ENCODE measurements around the gene NEDD4L.

Gene NEDD4L

GRCh38 chr18:58392324-58393000 lies 348.4 kb downstream of the NEDD4L start:
- no peak for DNase-seq (ENCODE audit: extremely low spot score)
- CTCF ChIA-PET = interaction anchor here (1.2 kb wide), 1 partner anchor 105 kb away, joined by 4 read pairs; no protein-coding TSS in a partner anchor
- POLR2A ChIA-PET = no interaction called here
- TF ChIP-seq ZNF384 (IDR thresholded peaks at IDR 0.05) (no peak), PKNOX1 (IDR thresholded peaks at IDR 0.05) (no peak), NFRKB (IDR thresholded peaks at IDR 0.05) (no peak), TARDBP (IDR thresholded peaks at IDR 0.05) (no peak)

GRCh38 chr18:58393295-58393694 lies 349.3 kb downstream of the NEDD4L start:
- CTCF ChIA-PET = interaction anchor here (1.2 kb wide), 1 partner anchor 104 kb away, joined by 4 read pairs; no protein-coding TSS in a partner anchor
- no peak for TF ChIP-seq ELF4 (IDR thresholded peaks at IDR 0.05)
- TF ChIP-seq FOXM1 (IDR thresholded peaks at IDR 0.05; ENCODE audit: borderline replicate concordance) = no peak
- TF ChIP-seq L3MBTL2 (conservative IDR thresholded peaks at IDR 0.05) = no peak
- no peak for TF ChIP-seq NFRKB (IDR thresholded peaks at IDR 0.05)
- no peak for TF ChIP-seq FOXK2 (IDR thresholded peaks at IDR 0.05)
- no peak for TF ChIP-seq LEF1 (IDR thresholded peaks at IDR 0.05; ENCODE audit: borderline replicate concordance)
- TF ChIP-seq ZNF384 (IDR thresholded peaks at IDR 0.05) = no peak
- no peak for TF ChIP-seq TARDBP (IDR thresholded peaks at IDR 0.05)
- no peak for TF ChIP-seq ARNT (IDR thresholded peaks at IDR 0.05)
- no peak for TF ChIP-seq CTBP1 (IDR thresholded peaks at IDR 0.05; ENCODE audit: borderline replicate concordance)
- TF ChIP-seq SP1 (IDR thresholded peaks at IDR 0.05) = no peak
- TF ChIP-seq BHLHE40 (IDR thresholded peaks at IDR 0.05; ENCODE audit: borderline replicate concordance) = no peak
- no peak for TF ChIP-seq FOXA1 (IDR thresholded peaks at IDR 0.05)
- no peak for TF ChIP-seq SUZ12 (IDR thresholded peaks at IDR 0.05)
- no peak for DNase-seq (ENCODE audit: extremely low spot score)
- POLR2A ChIA-PET = no interaction called here

GRCh38 chr18:58394046-58394445 lies 350.0 kb downstream of the NEDD4L start:
- ChIA-PET CTCF (no interaction called here), POLR2A (no interaction called here)
- no peak for DNase-seq (ENCODE audit: extremely low spot score)
- no peak for TF ChIP-seq SP1 (IDR thresholded peaks at IDR 0.05)
- TF ChIP-seq ELF4 (IDR thresholded peaks at IDR 0.05) = no peak
- TF ChIP-seq LEF1 (IDR thresholded peaks at IDR 0.05; ENCODE audit: borderline replicate concordance) = no peak
- no peak for TF ChIP-seq FOXA1 (IDR thresholded peaks at IDR 0.05)
- TF ChIP-seq CTBP1 (IDR thresholded peaks at IDR 0.05; ENCODE audit: borderline replicate concordance) = no peak
- TF ChIP-seq SUZ12 (IDR thresholded peaks at IDR 0.05) = no peak
- TF ChIP-seq FOXM1 (IDR thresholded peaks at IDR 0.05; ENCODE audit: borderline replicate concordance) = no peak
- no peak for TF ChIP-seq NFRKB (IDR thresholded peaks at IDR 0.05)
- no peak for TF ChIP-seq FOXK2 (IDR thresholded peaks at IDR 0.05)

- CTCF ChIA-PET = no interaction called here
- TF ChIP-seq L3MBTL2 (conservative IDR thresholded peaks at IDR 0.05) (no peak), FOXM1 (IDR thresholded peaks at IDR 0.05; ENCODE audit: borderline replicate concordance) (no peak), ARNT (IDR thresholded peaks at IDR 0.05) (no peak), PKNOX1 (IDR thresholded peaks at IDR 0.05) (no peak), ELF4 (IDR thresholded peaks at IDR 0.05) (no peak), FOXK2 (IDR thresholded peaks at IDR 0.05) (no peak), SUZ12 (IDR thresholded peaks at IDR 0.05) (no peak), CTBP1 (IDR thresholded peaks at IDR 0.05; ENCODE audit: borderline replicate concordance) (no peak)
- POLR2A ChIA-PET = no interaction called here
These were observed 350.8 kb downstream of the NEDD4L start for GRCh38 chr18:58394602-58395425.

GRCh38 chr18:58396144-58396543 lies 352.1 kb downstream of the NEDD4L start:
- POLR2A ChIA-PET = no interaction called here
- DNase-seq (ENCODE audit: extremely low spot score) = no peak
- CTCF ChIA-PET = no interaction called here
- no peak for TF ChIP-seq ELF4 (IDR thresholded peaks at IDR 0.05)
- no peak for TF ChIP-seq FOXK2 (IDR thresholded peaks at IDR 0.05)
- no peak for TF ChIP-seq PKNOX1 (IDR thresholded peaks at IDR 0.05)
- TF ChIP-seq SP1 (IDR thresholded peaks at IDR 0.05) = no peak
- TF ChIP-seq HDGF (IDR thresholded peaks at IDR 0.05; ENCODE audit: borderline replicate concordance) = no peak
- no peak for TF ChIP-seq TARDBP (IDR thresholded peaks at IDR 0.05)
- no peak for TF ChIP-seq BHLHE40 (IDR thresholded peaks at IDR 0.05; ENCODE audit: borderline replicate concordance)

More at GRCh38 chr18:58394602-58395425, 350.8 kb downstream of the NEDD4L start:
- DNase-seq (ENCODE audit: extremely low spot score) = no peak

GRCh38 chr18:58396966-58397365 lies 352.9 kb downstream of the NEDD4L start:
- TF ChIP-seq FOXM1 (IDR thresholded peaks at IDR 0.05; ENCODE audit: borderline replicate concordance) (no peak), ZNF384 (IDR thresholded peaks at IDR 0.05) (no peak), SUZ12 (IDR thresholded peaks at IDR 0.05) (no peak), FOXA1 (IDR thresholded peaks at IDR 0.05) (no peak), PKNOX1 (IDR thresholded peaks at IDR 0.05) (no peak), TARDBP (IDR thresholded peaks at IDR 0.05) (no peak), FOXK2 (IDR thresholded peaks at IDR 0.05) (no peak), HDGF (IDR thresholded peaks at IDR 0.05; ENCODE audit: borderline replicate concordance) (no peak), ELF4 (IDR thresholded peaks at IDR 0.05) (no peak), SP1 (IDR thresholded peaks at IDR 0.05) (no peak), CTBP1 (IDR thresholded peaks at IDR 0.05; ENCODE audit: borderline replicate concordance) (no peak), NFRKB (IDR thresholded peaks at IDR 0.05) (no peak)
- CTCF ChIA-PET = interaction anchor here (0.6 kb wide), 1 partner anchor 101 kb away, joined by 3 read pairs; no protein-coding TSS in a partner anchor
- POLR2A ChIA-PET = no interaction called here
- no peak for DNase-seq (ENCODE audit: extremely low spot score)
